SJSA1 (cell line): Measurements from ENCODE around the gene WDR90. TPM values are rescaled to one million over a fixed set of nuclear protein-coding genes. Genes with fewer than 3 reads are reported as not detected.

Experiments used
- DNase-seq, 2 experiments: peaks; one replicate each; pipeline ENCODE4 v3.0.0-alpha.2; 2015 to 2020; ENCODE audit warnings: low spot score in 2 of 2, low read depth in 1 of 2
- H3K27ac ChIP-seq: fragments of 250-450 bp; sonication (Bioruptor Pico); 2 replicates; pipeline ENCODE4 v1.5.1; 2020; ENCODE audit warnings: mild to moderate bottlenecking, moderate library complexity
- H3K27me3 ChIP-seq: fragments of 250-450 bp; sonication (Bioruptor Pico); replicated peaks from 2 replicates; pipeline ENCODE4 v1.5.1; 2020; ENCODE audit warnings: mild to moderate bottlenecking, moderate library complexity
- H3K36me3 ChIP-seq: fragments of 250-450 bp; sonication (Bioruptor Pico); 2 replicates; pipeline ENCODE4 v1.5.1; 2020; ENCODE audit warnings: mild to moderate bottlenecking
- H3K4me1 ChIP-seq: fragments of 250-450 bp; sonication (Bioruptor Pico); replicated peaks from 2 replicates; pipeline ENCODE4 v1.6.1; 2021; ENCODE audit warnings: mild to moderate bottlenecking
- H3K4me3 ChIP-seq: fragments of 250-450 bp; sonication (Bioruptor Pico); 2 replicates; pipeline ENCODE4 v1.5.1; 2020; ENCODE audit warnings: mild to moderate bottlenecking
- H3K9me3 ChIP-seq: fragments of 250-450 bp; sonication (Bioruptor Pico); replicated peaks from 2 replicates; pipeline ENCODE4 v1.5.1; 2020; ENCODE audit warnings: mild to moderate bottlenecking
- total RNA-seq: library from RNA; depleted of rRNA; stranded (reverse); fragments of >200 nt; shearing (Covaris generic); gene quantifications from 2 replicates; pipeline ENCODE4 v1.2.3, GENCODE V29; 2014

WDR90 gene
- total RNA-seq, 1 experiment from 2014 or later: 12.1 TPM

DNA sequence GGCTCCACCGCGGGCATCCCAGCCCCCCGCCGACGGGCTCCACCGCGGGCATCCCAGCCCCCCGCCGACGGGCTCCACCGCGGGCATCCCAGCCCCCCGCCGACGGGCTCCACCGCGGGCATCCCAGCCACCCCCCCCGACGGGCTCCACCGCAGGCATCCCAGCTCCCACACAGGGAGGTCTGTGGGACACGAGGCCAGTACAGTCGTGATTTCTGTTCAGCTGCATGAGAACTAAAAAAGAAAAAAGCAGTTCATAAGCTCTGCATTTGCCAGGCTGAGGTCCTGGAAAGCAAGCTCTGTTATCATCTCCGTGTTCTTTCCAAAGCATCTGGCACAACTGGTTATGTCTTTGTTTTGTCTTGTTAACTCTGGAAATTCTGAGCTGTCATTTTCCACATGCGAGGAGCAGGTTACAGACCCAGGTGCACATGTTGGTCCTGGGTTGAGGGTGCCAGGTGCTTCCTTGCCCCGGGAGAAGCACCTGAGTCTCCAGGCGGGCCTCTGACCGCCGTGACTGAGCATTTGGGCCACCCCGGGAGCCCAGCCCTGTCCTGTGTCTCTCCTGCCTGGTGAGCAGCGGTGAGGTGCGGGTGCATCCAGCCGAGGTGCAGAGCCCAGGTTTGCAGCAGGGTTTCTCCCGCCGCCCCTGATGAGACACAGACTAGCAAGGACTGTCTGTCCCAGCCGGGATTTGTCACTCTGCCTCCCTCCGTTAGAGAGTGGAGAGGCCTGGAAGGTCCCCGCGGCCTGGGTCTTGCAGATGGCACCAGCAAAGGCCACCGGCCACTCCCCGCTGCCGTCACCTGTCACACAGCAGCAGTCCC, 28.3 kb upstream of the WDR90 start:
- Histone ChIP-seq H3K36me3 (peaks cover 6% of the 10 kb centered on the region), H3K27ac (no peak overlapping the region), H3K9me3 (no peaks in the 10 kb centered on the region), H3K27me3 (no peaks in the 10 kb centered on the region), H3K4me1 (no peaks in the 10 kb centered on the region; the same call in 1 of the 2 replicates), H3K4me3 (no peak overlapping the region)
- no peak for DNase-seq

DNA sequence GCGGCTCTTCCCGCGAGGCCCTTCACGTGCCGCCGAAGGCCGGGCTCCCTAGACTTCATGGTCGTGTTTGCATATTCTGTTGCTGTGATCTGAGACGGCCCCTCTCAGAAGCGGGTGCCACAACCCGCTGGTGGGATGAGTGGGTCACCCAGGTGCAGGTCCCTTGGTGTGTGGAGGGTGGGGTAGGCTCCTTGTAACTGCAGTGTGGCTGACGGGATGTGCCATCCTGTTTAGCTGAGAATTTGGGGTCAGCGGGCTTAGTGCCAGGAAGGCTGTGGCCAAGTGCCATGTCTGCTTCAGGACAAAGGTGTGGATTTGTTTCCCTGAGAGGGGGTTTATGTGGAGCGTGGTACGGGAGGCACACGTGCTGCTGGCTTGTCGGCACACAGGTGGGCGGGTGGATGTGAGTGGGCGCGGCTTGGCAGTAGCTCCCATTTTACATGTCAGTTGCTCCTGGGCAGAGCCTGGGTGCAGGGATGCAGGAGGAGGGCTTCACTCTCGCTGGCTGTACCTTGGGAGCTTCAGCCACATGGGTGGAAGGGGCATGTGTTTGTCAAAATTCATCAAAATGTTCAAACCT, 27.5 kb upstream of the WDR90 start:
- Histone ChIP-seq H3K36me3 (peaks cover 12% of the 10 kb centered on the region), H3K27me3 (no peaks in the 10 kb centered on the region), H3K9me3 (no peaks in the 10 kb centered on the region), H3K27ac (no peak overlapping the region), H3K4me1 (peaks cover 6% of the 10 kb centered on the region), H3K4me3 (no peak overlapping the region)
- no peak for DNase-seq

GRCh38 chr16:622920-623280, 26.3 kb upstream of the WDR90 start:
- no peaks in the 10 kb centered on the region for H3K9me3 ChIP-seq
- peaks cover 19% of the 10 kb centered on the region for H3K4me1 ChIP-seq
- H3K27me3 ChIP-seq: no peaks in the 10 kb centered on the region
- H3K4me3 ChIP-seq: no peak overlapping the region
- peaks cover 18% of the 10 kb centered on the region for H3K36me3 ChIP-seq
- no peak for DNase-seq
- no peak overlapping the region for H3K27ac ChIP-seq

DNA sequence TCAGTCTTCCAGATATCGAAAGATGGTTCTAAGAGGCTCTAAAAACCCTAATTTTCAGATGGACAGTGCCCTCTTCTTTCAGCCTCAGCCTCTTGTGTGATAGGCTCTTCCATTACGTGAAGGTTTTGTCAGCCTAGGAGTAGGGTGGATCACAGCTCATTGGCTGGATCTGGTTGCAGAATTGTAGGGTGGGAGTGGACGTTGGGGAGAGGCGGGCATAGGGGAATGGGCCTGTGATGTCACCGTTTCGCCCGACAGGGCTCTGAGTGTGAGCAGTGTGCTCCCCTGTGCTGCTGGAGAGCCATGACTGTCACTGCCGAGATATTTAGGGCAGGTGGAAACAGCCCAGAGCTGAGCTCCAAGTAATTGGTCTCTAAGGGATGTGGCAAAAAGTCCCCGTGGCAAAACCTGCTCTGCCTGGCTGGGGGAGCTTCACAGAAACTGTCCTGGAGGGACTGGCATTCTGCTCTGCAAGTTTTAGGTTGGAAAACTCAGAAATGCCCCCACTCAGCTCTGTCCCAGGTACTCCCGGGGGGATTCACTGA, 24.6 kb upstream of the WDR90 start:
- DNase-seq: no peak
- no peak overlapping the region for H3K4me3 ChIP-seq
- H3K4me1 ChIP-seq: peaks cover 20% of the 10 kb centered on the region
- peaks cover 18% of the 10 kb centered on the region for H3K36me3 ChIP-seq
- H3K27me3 ChIP-seq: no peaks in the 10 kb centered on the region
- no peak overlapping the region for H3K27ac ChIP-seq
- no peaks in the 10 kb centered on the region for H3K9me3 ChIP-seq

DNA sequence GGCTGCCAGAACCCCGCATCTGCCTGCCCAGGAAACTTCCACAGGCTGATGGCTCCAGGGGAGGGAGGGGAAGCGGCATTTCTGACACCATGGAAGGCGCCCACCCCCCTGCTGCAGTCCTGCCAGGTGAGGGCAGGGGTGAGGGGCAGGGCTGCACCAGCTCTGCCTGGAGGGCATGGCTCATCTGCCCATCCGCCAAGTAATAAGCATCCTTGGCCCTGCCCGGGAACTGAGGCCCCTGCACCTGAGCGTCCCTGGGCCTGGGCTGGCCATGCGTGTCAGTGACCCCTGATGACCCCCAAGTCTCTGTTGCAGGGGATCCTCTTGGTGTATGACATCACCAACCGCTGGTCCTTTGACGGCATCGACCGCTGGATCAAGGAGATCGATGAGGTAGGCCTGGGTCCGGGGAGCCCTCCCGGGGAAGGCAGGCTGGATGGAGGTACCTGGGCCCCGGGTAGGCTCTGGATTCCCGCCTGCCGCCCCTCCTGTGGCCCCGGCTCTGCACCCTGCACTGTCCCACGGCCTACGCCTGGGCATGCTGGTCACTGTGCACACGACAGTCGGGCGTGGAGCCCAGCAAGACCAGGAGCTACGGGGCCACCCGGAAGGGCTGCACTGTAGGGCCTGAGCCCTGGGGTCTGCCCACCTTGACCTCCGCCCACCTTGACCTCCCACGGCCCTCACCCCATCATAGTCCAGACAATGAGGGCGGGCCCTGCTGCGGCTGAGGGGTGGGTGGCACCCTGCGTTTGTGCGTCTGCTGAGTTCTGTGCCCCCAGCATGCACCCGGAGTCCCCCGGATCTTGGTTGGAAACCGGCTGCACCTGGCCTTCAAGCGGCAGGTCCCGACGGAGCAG, 23.8 kb upstream of the WDR90 start:
- DNase-seq: no peak
- no peak overlapping the region for H3K27ac ChIP-seq

DNA sequence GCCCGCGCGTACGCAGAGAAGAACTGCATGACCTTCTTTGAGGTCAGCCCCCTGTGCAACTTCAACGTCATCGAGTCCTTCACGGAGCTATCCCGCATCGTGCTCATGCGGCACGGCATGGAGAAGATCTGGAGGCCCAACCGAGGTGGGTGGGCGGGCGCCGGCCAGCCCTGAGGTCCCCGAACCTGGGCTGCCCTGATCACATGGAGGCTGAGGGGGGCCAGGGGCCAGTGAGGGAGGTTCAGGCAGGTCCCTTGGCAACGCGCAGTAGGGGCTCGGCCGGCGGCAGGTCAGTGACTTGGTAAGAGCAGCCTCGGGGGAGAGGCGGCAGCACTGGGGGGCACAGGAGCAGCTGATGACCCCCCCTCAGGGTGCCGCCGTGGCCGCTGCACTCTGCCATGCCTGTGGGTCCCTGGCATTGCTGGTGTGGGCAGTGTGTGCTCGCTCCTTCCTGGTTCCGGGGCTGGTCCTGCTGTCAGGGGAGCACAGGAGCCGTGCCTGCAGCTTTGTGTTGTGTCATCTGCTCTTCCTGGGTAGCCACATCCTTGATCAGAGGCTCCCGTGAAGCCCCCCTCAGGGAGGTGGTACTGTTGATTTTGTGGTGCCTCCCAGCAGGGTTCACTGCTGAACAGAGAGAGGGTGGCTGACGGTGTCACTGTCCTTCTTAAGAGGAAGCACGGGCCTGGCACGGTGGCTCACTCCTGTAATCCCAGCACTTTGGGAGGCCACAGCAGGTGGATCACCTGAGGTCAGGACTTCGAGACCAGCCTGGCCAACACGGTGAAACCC, 23.0 kb upstream of the WDR90 start:
- H3K4me3 ChIP-seq: no peak overlapping the region
- H3K36me3 ChIP-seq: peaks cover 18% of the 10 kb centered on the region
- no peaks in the 10 kb centered on the region for H3K9me3 ChIP-seq
- no peak for DNase-seq
- peaks cover 23% of the 10 kb centered on the region for H3K4me1 ChIP-seq
- no peaks in the 10 kb centered on the region for H3K27me3 ChIP-seq
- peak overlapping the region; percentile 45 for H3K27ac ChIP-seq

More for the DNA sequence above, 23.8 kb upstream of the WDR90 start:
- peaks cover 18% of the 10 kb centered on the region for H3K36me3 ChIP-seq
- H3K27me3 ChIP-seq: no peaks in the 10 kb centered on the region
- H3K4me1 ChIP-seq: peaks cover 20% of the 10 kb centered on the region
- H3K4me3 ChIP-seq: no peak overlapping the region
- H3K9me3 ChIP-seq: no peaks in the 10 kb centered on the region

DNA sequence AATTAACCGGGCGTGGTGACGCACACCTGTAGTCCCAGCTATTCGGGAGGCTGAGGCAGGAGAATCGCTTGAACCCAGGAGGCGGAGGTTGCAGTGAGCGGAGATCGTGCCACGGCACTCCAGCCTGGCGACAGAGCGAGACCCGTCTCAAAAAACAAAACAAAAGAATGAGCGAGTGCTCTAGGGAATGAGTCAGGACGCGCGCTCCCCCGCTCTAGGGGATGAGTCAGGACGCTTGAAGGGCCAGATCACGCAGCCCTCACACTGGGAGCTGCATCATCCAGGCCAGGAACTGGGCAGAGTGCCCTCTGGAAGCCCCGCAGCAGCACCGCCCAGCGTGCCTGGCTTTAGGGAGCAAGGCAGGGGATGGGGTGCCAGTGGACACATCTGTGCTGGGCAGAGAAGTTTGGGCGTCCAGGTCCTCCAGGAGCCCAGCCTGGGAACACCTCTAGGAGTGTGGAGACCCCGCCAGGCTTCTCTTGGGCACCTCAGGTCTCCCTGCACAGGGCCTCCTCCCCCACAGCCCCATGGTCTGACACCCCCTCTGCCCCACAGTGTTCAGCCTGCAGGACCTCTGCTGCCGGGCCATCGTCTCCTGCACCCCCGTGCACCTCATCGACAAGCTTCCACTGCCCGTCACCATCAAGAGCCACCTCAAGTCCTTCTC, 22.2 kb upstream of the WDR90 start:
- Histone ChIP-seq H3K27ac (peak overlapping the region; percentile 45), H3K4me3 (no peak overlapping the region), H3K4me1 (peaks cover 23% of the 10 kb centered on the region), H3K36me3 (peaks cover 18% of the 10 kb centered on the region), H3K27me3 (no peaks in the 10 kb centered on the region), H3K9me3 (no peaks in the 10 kb centered on the region)
- DNase-seq: peak; percentile 85 to 96

DNA sequence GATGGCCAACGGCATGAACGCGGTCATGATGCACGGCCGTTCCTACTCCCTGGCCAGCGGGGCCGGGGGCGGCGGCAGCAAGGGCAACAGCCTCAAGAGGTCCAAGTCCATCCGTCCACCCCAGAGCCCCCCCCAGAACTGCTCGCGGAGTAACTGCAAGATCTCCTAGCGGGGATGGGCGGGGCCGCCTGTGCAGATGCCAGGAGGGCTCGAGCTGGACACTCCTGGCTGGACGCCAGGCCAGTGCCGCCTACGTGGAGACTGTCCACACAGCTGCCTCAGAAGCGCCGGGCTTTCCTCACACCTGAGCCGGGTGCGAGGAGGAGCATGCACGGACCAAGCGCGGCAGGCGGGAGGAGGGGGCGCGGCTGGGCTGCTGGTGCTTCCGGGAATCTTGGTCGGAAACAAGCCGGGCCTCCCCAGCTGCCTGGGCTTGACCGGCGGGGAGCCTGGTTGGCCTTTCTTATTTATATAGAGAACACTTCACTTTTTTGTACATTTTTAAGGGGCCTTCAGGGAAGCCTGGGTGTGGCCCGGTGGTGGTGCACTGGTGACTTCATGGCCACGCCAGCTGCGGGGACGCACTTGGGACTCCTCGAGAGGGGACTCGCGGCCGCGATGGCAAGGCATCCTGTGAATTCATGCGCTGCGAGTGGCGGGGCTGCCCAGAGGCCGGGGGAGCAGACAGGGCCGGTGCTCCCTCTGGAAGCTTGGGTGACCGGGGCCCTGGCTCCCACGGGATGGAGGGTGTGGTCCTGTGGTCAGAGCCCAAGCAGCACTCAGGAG, 21.5 kb upstream of the WDR90 start:
- H3K9me3 ChIP-seq: no peaks in the 10 kb centered on the region
- peaks cover 23% of the 10 kb centered on the region for H3K4me1 ChIP-seq
- H3K36me3 ChIP-seq: peaks cover 18% of the 10 kb centered on the region
- H3K27ac ChIP-seq: no peak overlapping the region
- DNase-seq: no peak
- H3K4me3 ChIP-seq: no peak overlapping the region
- no peaks in the 10 kb centered on the region for H3K27me3 ChIP-seq

GRCh38 chr16:628321-629061, 20.7 kb upstream of the WDR90 start:
- H3K27me3 ChIP-seq: no peaks in the 10 kb centered on the region
- H3K9me3 ChIP-seq: no peaks in the 10 kb centered on the region
- H3K27ac ChIP-seq: no peak overlapping the region
- peaks cover 23% of the 10 kb centered on the region for H3K36me3 ChIP-seq
- H3K4me1 ChIP-seq: peaks cover 23% of the 10 kb centered on the region
- H3K4me3 ChIP-seq: no peak overlapping the region
- DNase-seq: no peak

DNA sequence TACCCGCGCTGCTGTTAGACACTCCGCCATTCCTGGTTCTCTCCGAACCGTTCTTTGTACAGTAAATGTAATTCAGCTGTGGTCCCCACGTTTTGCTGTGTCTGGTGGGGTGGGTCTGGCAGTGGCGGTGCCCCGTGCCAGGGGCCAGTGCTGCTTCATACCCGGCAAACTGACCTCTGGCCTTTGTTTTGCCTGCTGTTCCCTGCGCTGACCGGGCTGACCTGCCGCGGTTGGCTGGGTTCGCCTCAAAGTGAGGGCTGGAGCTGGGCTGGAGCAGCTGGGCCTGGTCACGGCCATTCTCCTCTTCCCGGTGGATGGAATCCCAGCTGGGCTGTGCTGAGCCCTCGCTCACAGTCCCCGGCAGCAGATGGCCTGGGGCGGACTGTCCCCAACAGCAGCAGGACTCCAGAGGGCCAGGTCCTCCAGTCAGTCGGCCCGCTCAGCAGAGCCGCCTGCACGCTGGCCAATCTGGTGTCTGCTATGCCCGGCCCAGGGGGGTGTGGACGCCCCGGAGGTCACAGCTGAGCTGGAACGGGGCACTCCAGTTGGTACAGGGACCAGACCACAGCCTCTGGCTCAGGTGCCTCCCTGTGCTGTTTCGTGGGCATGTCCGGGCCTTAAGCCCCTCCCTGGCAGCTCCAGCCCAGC, 19.9 kb upstream of the WDR90 start:
- Histone ChIP-seq H3K27ac (no peak overlapping the region), H3K4me1 (peaks cover 23% of the 10 kb centered on the region), H3K27me3 (no peaks in the 10 kb centered on the region), H3K36me3 (peaks cover 29% of the 10 kb centered on the region), H3K4me3 (no peak overlapping the region), H3K9me3 (no peaks in the 10 kb centered on the region)
- no peak for DNase-seq

DNA sequence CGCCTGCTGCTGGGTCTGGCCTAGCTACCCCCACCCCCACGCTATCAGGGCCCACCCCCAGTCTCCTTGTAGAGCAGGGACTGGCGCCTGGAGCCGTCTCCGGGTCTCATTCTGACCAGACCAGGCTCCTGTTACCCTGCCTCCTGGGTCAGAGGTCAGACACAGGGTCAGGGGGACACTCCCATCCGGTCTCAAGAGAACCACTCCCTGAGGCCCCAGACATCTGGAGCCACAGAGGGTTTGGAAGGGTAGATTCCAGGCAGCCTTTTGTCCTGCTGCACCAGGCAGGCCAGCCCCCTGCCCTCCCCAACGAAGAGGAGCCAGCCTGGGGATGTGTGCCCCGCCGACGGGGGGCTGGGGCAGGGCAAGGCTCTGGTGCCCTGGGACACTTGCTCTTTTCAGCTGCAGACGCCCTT, 19.3 kb upstream of the WDR90 start:
- Histone ChIP-seq H3K27me3 (no peaks in the 10 kb centered on the region), H3K9me3 (no peaks in the 10 kb centered on the region), H3K36me3 (peaks cover 31% of the 10 kb centered on the region), H3K27ac (no peak overlapping the region), H3K4me1 (peaks cover 24% of the 10 kb centered on the region), H3K4me3 (no peak overlapping the region)
- no peak for DNase-seq
